Measurements from ENCODE around the gene NTN1. TPM values are rescaled to one million over a fixed set of nuclear protein-coding genes. Genes with fewer than 3 reads are reported as not detected.

Gene NTN1
- total and polyA plus RNA-seq, 2 of the 4 experiments (the other 2 are of a cell fraction): under 0.01 to 0.07 TPM

DNA sequence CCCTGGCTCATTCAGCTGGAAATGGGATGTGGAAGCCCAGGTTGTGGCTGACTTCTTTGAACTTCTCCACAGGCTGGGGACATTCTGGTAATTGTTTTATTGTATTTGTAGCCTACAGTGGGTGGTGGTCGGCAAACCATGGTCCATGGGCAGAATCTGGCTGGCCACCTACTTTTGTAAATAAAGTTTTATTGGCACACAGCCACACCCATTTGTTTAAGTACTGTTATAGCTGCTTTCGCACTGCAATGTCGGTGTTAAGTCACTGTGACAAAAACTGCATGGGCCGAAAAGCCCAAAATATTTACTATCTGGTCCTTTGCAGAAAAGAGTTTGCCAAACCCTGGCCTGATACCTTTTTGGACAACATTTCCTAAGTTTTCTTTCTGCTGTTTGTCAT is 86.2 kb downstream of the NTN1 start:
- POLR2A ChIA-PET (ENCODE audit: unreplicated experiment): no interaction called here
- Histone ChIP-seq H2BK15ac (ENCODE audit: low read depth, low read length) (no peak overlapping the region), H3K9ac (ENCODE audit: low read depth, low read length) (no peak overlapping the region), H3K23ac (ENCODE audit: low read depth, low read length) (no peak overlapping the region), H3K14ac (replicated peaks; ENCODE audit: low read depth, low read length) (no peak overlapping the region), H2BK5ac (ENCODE audit: low read depth, low read length, poor library complexity, severe bottlenecking) (no peak overlapping the region), H4K5ac (ENCODE audit: low read depth, low read length) (no peak overlapping the region), H2BK20ac (ENCODE audit: low read depth, low read length) (no peak overlapping the region), H4K91ac (ENCODE audit: insufficient read depth, low read depth, low read length) (no peak overlapping the region), H3K18ac (ENCODE audit: low read depth, low read length) (no peak overlapping the region), H2AK5ac (ENCODE audit: low read depth, low read length) (no peak overlapping the region), H2AK9ac (replicated peaks; ENCODE audit: low read depth, low read length, poor library complexity) (no peak overlapping the region), H3K4me2 (ENCODE audit: low read depth, low read length) (no peak overlapping the region), H2AFZ (replicated peaks; ENCODE audit: low read length, poor library complexity) (no peak overlapping the region), H4K20me1 (ENCODE audit: insufficient read depth, low read length) (no peaks in the 10 kb centered on the region), H4K8ac (ENCODE audit: low read depth in 2 of 2, low read length in 2 of 2) (no peak overlapping the region), H3K27me3 (ENCODE audit: control insufficient read depth, insufficient read depth, low read length) (no peaks in the 10 kb centered on the region; the same call in 1 of the 2 replicates), H3K4me1 (ENCODE audit: control insufficient read depth, insufficient read depth, low read length) (no peaks in the 10 kb centered on the region), H3K27ac (ENCODE audit: insufficient read depth, low read length) (no peak overlapping the region), H3K9me3 (ENCODE audit: control insufficient read depth, insufficient read depth, low read length) (no peaks in the 10 kb centered on the region), H3K36me3 (ENCODE audit: control insufficient read depth, insufficient read depth, low read length) (no peaks in the 10 kb centered on the region), H3K4ac (ENCODE audit: low read depth, low read length) (no peak overlapping the region), H3K79me1 (ENCODE audit: low read depth in 1 of 2, low read length in 2 of 2) (no peaks in the 10 kb centered on the region), H3K56ac (ENCODE audit: extremely low read depth, insufficient read depth, low read length) (no peak overlapping the region), H3K9me1 (ENCODE audit: insufficient read depth, low read length) (no peaks in the 10 kb centered on the region), H3K4me3 (ENCODE audit: insufficient read depth, low read depth, low read length) (no peak overlapping the region), H2BK120ac (ENCODE audit: low read depth, low read length) (no peak overlapping the region)
- CTCF ChIA-PET: no interaction called here
- no TSS peak for BruUV-seq (replicated peaks)
- no CpG with 5 or more reads among the region's 4 CpGs for WGBS, 2 experiments (ENCODE audit: extremely low coverage in 2 of 2, insufficient read length in 1 of 2)
- dilution Hi-C loops (cut with HindIII; ENCODE audit: low sequenced_read_pairs, unreplicated experiment): no loop called here
- in situ Hi-C loops (cut with MboI; ENCODE audit: low sequenced_read_pairs): no loop called here
- intact Hi-C loops (cut with micrococcal nuclease): no loop called here
- DNase-seq (no peak), ATAC-seq (ENCODE audit: low read depth) (no peak)
- TF ChIP-seq RAD21 (IDR thresholded peaks at IDR 0.05; ENCODE audit: low read length) (no peak), MAZ (IDR thresholded peaks at IDR 0.05; ENCODE audit: borderline replicate concordance, low read depth, low read length) (no peak), RCOR1 (IDR thresholded peaks at IDR 0.05; ENCODE audit: insufficient replicate concordance, low read length) (no peak)
- TF ChIP-seq, protein P1, sequence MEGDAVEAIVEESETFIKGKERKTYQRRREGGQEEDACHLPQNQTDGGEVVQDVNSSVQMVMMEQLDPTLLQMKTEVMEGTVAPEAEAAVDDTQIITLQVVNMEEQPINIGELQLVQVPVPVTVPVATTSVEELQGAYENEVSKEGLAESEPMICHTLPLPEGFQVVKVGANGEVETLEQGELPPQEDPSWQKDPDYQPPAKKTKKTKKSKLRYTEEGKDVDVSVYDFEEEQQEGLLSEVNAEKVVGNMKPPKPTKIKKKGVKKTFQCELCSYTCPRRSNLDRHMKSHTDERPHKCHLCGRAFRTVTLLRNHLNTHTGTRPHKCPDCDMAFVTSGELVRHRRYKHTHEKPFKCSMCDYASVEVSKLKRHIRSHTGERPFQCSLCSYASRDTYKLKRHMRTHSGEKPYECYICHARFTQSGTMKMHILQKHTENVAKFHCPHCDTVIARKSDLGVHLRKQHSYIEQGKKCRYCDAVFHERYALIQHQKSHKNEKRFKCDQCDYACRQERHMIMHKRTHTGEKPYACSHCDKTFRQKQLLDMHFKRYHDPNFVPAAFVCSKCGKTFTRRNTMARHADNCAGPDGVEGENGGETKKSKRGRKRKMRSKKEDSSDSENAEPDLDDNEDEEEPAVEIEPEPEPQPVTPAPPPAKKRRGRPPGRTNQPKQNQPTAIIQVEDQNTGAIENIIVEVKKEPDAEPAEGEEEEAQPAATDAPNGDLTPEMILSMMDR (conservative IDR thresholded peaks at IDR 0.05; ENCODE audit: low read depth, low read length): no peak
